CD4-positive, alpha-beta T cell treated with Interleukin-21 for 1 hour (primary cell): Measurements from ENCODE around the gene RHOA.

Experiments
- DNase-seq: peaks from one replicate; pipeline ENCODE4 v3.0.0-alpha.2; 2020

The RHOA gene

DNA sequence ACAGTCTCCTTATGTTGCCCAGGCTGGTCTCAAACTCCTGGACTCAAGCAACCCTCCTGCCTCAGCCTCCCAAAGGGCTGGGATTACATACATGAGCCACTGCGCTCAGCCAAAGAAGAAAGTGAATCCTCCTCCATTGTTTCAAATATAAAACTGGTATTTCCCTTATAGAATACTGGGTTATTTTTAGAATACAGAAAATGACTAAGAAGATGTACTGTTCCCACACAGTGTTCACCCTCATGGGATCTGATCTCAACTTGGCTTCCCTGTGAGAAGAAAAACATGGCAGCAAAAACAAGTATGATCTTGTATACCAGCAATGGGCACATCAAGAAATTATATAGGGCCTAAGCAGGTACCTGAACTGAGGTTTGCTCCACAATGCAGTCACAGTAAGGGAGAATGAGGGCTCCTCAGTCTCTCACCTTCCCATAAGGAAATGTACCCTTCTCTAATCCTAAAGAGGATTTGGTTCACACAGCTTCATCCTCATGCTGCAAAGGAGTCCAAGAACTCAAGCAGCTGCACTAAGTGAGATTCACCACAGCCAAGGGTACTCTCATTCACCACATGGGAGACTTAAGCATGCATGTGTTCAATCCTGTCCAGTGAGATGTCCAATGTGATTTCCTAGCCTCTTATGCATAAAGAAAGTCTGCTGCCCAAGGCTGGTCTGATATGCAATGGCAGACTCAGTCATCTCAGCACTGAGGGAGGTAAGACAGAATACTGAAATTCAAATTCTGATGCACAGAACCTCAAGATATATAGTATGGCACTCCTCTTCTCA, 97.7 kb downstream of the RHOA start:
- no peak for DNase-seq

- DNase-seq: no peak
These were observed 100.5 kb downstream of the RHOA start for GRCh38 chr3:49311283-49311682.

DNA sequence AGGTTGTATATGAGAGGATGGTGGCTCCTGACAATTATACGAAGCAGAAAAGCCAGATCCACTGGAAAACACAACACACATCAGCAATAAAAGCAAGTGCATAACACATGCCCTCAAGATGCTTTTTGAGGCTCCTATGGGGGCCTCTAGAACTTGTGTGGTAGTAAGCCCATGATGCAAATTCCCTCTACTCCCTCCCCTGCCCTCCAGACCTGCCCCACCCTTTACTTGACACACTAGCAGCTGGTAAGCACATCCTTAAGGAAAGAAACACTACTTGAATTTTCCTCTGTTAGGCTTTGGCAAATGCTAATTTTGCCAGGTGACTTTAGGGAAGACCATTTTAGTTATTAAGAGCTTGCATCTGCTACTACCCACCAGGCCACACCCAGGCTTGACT, 101.1 kb downstream of the RHOA start:
- DNase-seq: no peak
